ENCODE results near the gene SLC22A23.

DNA sequence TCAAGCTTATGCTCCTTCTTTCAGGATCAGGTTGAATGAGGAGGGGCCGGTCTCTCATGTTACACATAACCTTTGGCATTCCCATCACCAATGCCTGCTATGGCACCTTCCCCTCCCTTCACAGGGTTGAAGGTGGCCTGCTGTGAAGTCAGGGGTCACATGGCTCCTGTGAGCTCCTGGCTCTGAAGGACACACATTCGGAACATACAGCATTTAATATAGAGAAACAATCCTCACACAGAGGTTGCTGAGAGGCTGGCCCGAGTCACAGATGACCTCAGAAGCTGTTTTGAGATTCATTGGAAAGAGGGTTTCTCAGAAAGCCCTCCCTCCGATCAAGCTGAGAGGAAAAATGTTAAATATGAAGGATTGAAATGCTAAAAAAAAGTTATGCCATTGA lies 116.0 kb downstream of the SLC22A23 start:
- TF ChIP-seq, protein P1, sequence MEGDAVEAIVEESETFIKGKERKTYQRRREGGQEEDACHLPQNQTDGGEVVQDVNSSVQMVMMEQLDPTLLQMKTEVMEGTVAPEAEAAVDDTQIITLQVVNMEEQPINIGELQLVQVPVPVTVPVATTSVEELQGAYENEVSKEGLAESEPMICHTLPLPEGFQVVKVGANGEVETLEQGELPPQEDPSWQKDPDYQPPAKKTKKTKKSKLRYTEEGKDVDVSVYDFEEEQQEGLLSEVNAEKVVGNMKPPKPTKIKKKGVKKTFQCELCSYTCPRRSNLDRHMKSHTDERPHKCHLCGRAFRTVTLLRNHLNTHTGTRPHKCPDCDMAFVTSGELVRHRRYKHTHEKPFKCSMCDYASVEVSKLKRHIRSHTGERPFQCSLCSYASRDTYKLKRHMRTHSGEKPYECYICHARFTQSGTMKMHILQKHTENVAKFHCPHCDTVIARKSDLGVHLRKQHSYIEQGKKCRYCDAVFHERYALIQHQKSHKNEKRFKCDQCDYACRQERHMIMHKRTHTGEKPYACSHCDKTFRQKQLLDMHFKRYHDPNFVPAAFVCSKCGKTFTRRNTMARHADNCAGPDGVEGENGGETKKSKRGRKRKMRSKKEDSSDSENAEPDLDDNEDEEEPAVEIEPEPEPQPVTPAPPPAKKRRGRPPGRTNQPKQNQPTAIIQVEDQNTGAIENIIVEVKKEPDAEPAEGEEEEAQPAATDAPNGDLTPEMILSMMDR (IDR thresholded peaks at IDR 0.05; ENCODE audit: insufficient read depth, low read depth, low read length) = no peak
- no peak for TF ChIP-seq EZH2 (IDR thresholded peaks at IDR 0.05; ENCODE audit: insufficient read depth, low read length)
